Measurements from ENCODE around the gene ARMCX4. TPM values are rescaled to one million over a fixed set of nuclear protein-coding genes. Genes with fewer than 3 reads are reported as not detected.
"Not testable (repeated sequence)": the region's sequence is repeated elsewhere in the genome, so short reads cannot be mapped to it uniquely, and the experiment has no call there.

The ARMCX4 gene
- 0.78 and 0.86 TPM in 2 replicates for total RNA-seq
- 4.3 TPM for polyA plus RNA-seq (2012)

DNA sequence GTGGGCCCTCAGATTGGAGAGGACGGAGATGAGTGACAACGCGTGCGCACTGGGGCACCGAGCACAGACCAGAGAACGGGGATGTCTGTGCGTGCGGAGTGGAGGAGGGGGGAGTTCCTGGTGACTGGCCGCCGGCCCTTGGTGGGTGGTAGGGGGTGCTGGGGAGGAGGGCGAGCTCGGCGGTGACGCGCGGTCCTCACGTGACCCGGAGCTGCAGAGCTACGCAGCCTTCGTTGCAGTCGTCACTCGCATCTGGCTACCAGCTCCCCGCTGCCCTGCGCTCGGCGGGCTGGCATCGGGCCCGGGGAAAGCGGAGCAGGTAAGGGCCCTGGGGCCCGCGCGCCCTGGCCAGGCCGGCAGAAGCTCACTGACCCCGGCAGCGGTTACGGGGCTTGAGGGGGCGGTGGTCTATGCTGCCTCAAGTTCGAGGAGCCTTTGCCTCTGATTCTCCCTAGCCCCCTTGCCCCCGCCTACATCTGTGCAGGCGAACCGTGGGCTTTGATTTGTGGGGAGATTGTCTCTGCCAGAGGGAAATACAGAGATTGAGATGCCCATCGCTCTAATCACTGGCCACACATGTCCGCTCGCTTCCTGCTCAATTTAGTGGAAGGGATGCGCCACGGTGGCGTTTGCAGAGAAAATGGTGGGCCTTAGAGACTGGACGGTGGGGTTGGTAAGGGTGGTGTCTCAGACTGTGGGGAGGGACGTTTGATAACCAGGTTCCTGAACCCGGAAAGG, at the start of gene ARMCX4:
Gene ARMCX4, plus strand, starts transcription at position 245 of the 738 bp plus-strand sequence. CDS start 3,134 bp downstream, outside the sequence.
- peak; percentile 32 for DNase-seq (ENCODE audit: low read depth)

GRCh38 chrX:101442085-101442484, 43.2 kb upstream of the ARMCX4 start:
- no peak for DNase-seq (ENCODE audit: low read depth)

GRCh38 chrX:101449279-101449678, 36.0 kb upstream of the ARMCX4 start:
- DNase-seq (ENCODE audit: low read depth), result no peak

DNA sequence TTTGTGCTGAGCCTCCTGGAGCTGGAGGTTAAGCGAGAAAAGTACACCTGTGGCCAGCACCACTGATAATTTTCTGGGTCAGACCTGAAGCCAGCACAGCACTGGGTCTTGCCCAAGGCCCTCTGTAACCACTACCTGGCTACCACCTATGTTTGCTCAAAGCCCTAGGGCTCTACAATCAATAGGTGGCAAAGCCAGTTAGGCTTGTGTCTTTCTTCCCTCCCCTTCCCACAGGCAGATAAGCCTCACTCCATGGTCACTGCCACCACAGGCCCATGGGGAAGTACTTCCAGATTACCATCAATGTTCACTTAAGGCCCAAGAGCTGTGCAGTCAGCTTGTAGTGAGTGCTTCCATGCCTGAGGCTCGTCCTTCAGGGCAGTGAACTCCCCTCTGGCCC, 35.2 kb upstream of the ARMCX4 start:
- no peak for DNase-seq (ENCODE audit: low read depth)

GRCh38 chrX:101450961-101451360, 34.3 kb upstream of the ARMCX4 start:
- peak; percentile 42 for DNase-seq (ENCODE audit: low read depth)

DNA sequence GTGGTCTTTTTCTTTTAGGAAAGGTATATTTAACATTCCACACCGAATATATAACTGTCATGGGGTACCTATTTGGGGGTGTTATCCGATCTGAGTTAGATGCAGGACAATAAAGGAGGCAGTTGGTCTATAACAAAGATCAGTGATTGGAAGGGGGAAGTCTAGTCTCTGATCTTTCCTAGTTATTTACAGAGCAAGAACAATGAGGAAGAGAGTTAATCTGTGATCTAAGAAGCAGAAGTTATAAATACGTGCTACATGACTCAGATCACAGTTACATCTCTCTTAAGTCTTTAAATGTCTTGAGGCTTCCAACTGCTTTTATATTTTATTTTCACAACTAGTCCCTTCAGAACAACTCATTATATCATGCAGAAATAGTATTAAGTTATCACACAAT, 33.2 kb upstream of the ARMCX4 start:
- DNase-seq (ENCODE audit: low read depth), result no peak

- DNase-seq (ENCODE audit: low read depth), result no peak
These were observed 24.6 kb upstream of the ARMCX4 start for GRCh38 chrX:101460669-101461068.

DNA sequence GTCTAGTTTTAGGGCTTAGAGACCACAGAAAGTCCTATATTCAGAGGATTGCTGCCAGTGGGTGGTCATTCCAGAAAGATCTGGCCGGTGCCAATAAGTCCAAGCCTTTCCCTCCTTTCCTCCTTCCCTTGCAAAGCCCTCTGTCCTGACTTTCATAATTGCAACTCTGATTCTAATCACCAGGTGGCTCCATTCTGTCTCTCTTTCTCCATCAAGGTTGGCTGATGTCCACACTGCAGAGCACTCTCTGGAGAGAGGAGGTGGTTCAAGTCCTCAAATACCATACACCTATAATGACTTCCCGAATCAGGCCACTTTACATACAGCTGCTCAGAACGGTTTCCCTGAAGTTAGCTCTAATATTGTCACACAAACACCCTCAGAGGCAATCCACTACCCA, 22.4 kb upstream of the ARMCX4 start:
- peak; percentile 55 for DNase-seq (ENCODE audit: low read depth)

- DNase-seq (ENCODE audit: low read depth), result peak; percentile 33
These were observed 6.9 kb upstream of the ARMCX4 start for GRCh38 chrX:101478366-101478765.

DNA sequence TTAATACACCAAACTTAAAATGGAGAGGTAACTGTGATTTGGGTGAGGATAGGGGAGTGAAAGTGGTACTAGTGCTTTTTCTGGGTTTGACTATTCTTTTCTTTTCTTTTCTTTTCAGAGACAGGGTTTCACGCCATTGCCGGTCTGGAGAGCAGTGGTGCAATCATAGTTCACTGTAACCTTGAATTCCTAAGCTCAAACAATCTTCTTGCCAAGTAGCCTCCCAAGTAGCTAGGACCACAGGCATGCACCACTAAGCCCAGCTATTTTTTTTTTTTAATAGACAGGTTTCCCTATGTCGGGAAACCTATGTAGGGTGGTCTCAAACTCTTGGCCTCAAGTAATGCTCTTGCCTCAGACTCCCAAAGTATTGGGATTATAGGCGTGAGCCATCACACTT, 3.0 kb upstream of the ARMCX4 start:
- DNase-seq (ENCODE audit: low read depth), result peak; percentile 38

GRCh38 chrX:101483705-101484104, 1.6 kb upstream of the ARMCX4 start:
- DNase-seq (ENCODE audit: low read depth), result peak; percentile 81

- peak; percentile 48 for DNase-seq (ENCODE audit: low read depth)
These were observed 1.1 kb upstream of the ARMCX4 start for GRCh38 chrX:101484135-101484534.

DNA sequence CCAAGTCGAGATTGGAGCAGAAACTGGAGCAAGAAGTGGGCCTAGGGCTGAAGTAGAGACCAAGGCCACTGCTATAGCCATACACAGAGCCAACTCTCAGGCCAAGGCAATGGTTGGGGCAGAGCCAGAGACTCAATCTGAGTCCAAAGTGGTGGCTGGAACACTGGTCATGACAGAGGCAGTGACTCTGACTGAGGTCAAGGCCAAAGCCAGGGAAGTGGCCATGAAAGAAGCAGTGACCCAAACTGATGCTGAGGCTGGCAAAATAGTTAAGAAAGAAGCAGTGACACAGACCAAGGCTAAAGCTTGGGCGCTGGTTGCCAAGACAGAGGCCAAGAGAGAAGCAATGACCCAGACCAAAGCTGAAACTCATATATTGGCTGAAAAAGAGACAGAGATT, 3.5 kb downstream of the ARMCX4 start:
- no peak for DNase-seq (ENCODE audit: low read depth)

GRCh38 chrX:101491943-101492342, 6.7 kb downstream of the ARMCX4 start:
- DNase-seq (ENCODE audit: low read depth), result no peak

DNA sequence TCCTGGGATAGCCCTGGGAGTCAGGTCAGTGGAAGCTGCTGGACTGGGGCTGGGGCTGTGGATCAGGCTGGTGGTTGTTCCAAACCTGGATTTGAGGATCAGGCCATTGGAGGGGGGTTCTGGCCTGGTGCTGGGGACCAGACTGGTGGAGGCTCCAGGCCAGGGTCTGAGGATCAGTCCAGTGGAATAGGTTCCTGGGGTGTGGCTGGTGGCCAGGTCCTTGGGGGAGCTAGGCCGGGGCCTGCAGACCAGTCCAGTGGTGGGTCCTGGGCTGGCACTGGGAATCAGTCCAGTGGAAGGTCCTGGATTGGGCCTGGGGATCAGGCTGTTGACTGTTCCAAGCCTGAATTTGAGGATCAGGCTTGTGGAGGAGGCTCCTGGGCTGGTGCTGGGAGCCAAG, 8.0 kb downstream of the ARMCX4 start:
- DNase-seq (ENCODE audit: low read depth), result no peak

DNA sequence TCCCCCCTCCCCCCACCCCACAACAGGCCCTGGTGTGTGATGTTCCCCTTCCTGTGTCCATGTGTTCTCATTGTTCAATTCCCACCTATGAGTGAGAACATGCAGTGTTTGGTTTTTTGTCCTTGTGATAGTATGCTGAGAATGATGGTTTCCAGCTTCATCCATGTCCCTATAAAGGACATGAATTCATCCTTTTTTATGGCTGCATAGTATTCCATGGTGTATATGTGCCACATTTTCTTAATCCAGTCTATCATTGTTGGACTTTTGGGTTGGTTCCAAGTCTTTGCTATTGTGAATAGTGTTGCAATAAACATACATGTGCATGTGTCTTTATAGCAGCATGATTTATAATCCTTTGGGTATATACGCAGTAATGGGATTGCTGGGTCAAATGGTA, 17.7 kb downstream of the ARMCX4 start:
- not testable (repeated sequence) for DNase-seq (ENCODE audit: low read depth)

GRCh38 chrX:101507372-101507771, 22.1 kb downstream of the ARMCX4 start:
- DNase-seq (ENCODE audit: low read depth), result no peak

- DNase-seq (ENCODE audit: low read depth), result no peak
These were observed 22.7 kb downstream of the ARMCX4 start for GRCh38 chrX:101507986-101508385.

DNA sequence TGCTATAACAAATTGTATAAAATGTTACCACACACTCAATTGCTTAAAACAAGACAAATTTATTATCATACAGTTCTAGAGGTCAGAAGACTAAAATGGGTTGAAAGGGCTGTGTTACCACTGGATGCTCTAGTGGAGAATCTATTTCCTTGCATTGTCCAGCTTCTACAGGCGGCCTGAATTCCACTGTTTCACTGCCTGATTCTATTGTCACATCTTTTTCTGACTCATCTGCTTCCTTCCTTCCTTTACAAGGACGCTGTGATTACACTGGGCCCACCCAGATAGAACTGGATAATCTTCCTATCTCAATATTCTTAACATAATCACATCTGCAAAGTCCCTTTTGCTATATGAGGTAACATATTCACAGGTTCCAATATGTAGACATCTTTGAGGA, 45.7 kb downstream of the ARMCX4 start:
- DNase-seq (ENCODE audit: low read depth), result no peak

Measured in myocyte (in vitro differentiated cells).